GM19240 (cell line): Measurements from ENCODE around the gene GSS.
"Not testable (repeated sequence)": the region's sequence is repeated elsewhere in the genome, so short reads cannot be mapped to it uniquely, and the experiment has no call there.

ENCODE experiments used
- DNase-seq: peaks from one replicate; pipeline ENCODE4 v3.0.0; 2011; ENCODE audit warnings: low spot score; ENCODE audit not compliant: insufficient read length

Gene GSS

GRCh38 chr20:34907616-34908469 is 47.8 kb downstream of the GSS start:
- DNase-seq = no peak

GRCh38 chr20:34904202-34904621 is 51.4 kb downstream of the GSS start:
- no peak for DNase-seq

- not testable (repeated sequence) for DNase-seq
These were observed 56.9 kb downstream of the GSS start for GRCh38 chr20:34898731-34899130.

- DNase-seq = not testable (repeated sequence)
These were observed 57.5 kb downstream of the GSS start for GRCh38 chr20:34898129-34898528.

- DNase-seq = no peak
These were observed 59.5 kb downstream of the GSS start for GRCh38 chr20:34896086-34896621.

GRCh38 chr20:34895465-34895864 is 60.1 kb downstream of the GSS start:
- DNase-seq = no peak

GRCh38 chr20:34894723-34895122 is 60.9 kb downstream of the GSS start:
- DNase-seq = no peak

- no peak for DNase-seq
These were observed 62.9 kb downstream of the GSS start for GRCh38 chr20:34892671-34893070.

GRCh38 chr20:34891166-34892062 is 64.2 kb downstream of the GSS start:
- no peak for DNase-seq

GRCh38 chr20:34888468-34888867 is 67.1 kb downstream of the GSS start:
- no peak for DNase-seq

- no peak for DNase-seq
These were observed 68.6 kb downstream of the GSS start for GRCh38 chr20:34887023-34887422.

- DNase-seq = no peak
These were observed 69.5 kb downstream of the GSS start for GRCh38 chr20:34886122-34886521.

GRCh38 chr20:34884260-34884659 is 71.3 kb downstream of the GSS start:
- DNase-seq = no peak

- no peak for DNase-seq
These were observed 71.8 kb downstream of the GSS start for GRCh38 chr20:34883809-34884208.

GRCh38 chr20:34883087-34883688 is 72.4 kb downstream of the GSS start:
- DNase-seq = no peak

GRCh38 chr20:34881689-34882088 is 73.9 kb downstream of the GSS start:
- no peak for DNase-seq

- DNase-seq = not testable (repeated sequence)
These were observed 74.6 kb downstream of the GSS start for GRCh38 chr20:34880971-34881370.

- DNase-seq = no peak
These were observed 75.3 kb downstream of the GSS start for GRCh38 chr20:34880215-34880850.
